ENCODE measurements around the gene GUCD1.
A peak's percentile ranks its signal among the peaks of the same experiment; 100 is the strongest.

Gene GUCD1

GRCh38 chr22:24503137-24503842 lies 51.6 kb downstream of the GUCD1 start:
- DNase-seq (ENCODE audit: low spot score): peak; percentile 71

GRCh38 chr22:24502541-24502940 lies 52.4 kb downstream of the GUCD1 start:
- DNase-seq (ENCODE audit: low spot score): no peak

- DNase-seq (ENCODE audit: low spot score): no peak
Measured at GRCh38 chr22:24502034-24502433, 52.9 kb downstream of the GUCD1 start.

GRCh38 chr22:24501301-24502005 lies 53.5 kb downstream of the GUCD1 start:
- no peak for DNase-seq (ENCODE audit: low spot score)

GRCh38 chr22:24500277-24500820 lies 54.6 kb downstream of the GUCD1 start:
- DNase-seq (ENCODE audit: low spot score): peak; percentile 20

- DNase-seq (ENCODE audit: low spot score): no peak
Measured at GRCh38 chr22:24499706-24500276, 55.1 kb downstream of the GUCD1 start.

GRCh38 chr22:24498824-24499223 lies 56.1 kb downstream of the GUCD1 start:
- DNase-seq (ENCODE audit: low spot score): no peak

- no peak for DNase-seq (ENCODE audit: low spot score)
Measured at GRCh38 chr22:24497841-24498258, 57.1 kb downstream of the GUCD1 start.

- no peak for DNase-seq (ENCODE audit: low spot score)
Measured at GRCh38 chr22:24496661-24497060, 58.3 kb downstream of the GUCD1 start.

GRCh38 chr22:24496234-24496633 lies 58.7 kb downstream of the GUCD1 start:
- DNase-seq (ENCODE audit: low spot score): no peak

- DNase-seq (ENCODE audit: low spot score): no peak
Measured at GRCh38 chr22:24495365-24495675, 59.6 kb downstream of the GUCD1 start.

- no peak for DNase-seq (ENCODE audit: low spot score)
Measured at GRCh38 chr22:24494528-24495364, 60.2 kb downstream of the GUCD1 start, which contains the start of gene UPB1. Gene UPB1, plus strand, starts transcription at chr22:24495332. Its CDS starts 72 bp downstream, at chr22:24495404.

GRCh38 chr22:24494167-24494527 lies 60.8 kb downstream of the GUCD1 start:
- DNase-seq (ENCODE audit: low spot score): no peak

GRCh38 chr22:24492391-24492790 lies 62.5 kb downstream of the GUCD1 start:
- DNase-seq (ENCODE audit: low spot score): no peak

Data from kidney tubule cell (primary cell).